HepG2 (cell line): ENCODE results near the gene ZDHHC19. TPM values are rescaled to one million over a fixed set of nuclear protein-coding genes. Genes with fewer than 3 reads are reported as not detected.
"Not testable (repeated sequence)": the region's sequence is repeated elsewhere in the genome, so short reads cannot be mapped to it uniquely, and the experiment has no call there.

ENCODE experiments used
- ATAC-seq: fragments of 200-7000 bp; cut with Tn5 transposase; 3 replicates; pipeline ENCODE4 v1.9.1; 2020; ENCODE audit warnings: mild to moderate bottlenecking, moderate library complexity
- BruUV-seq: library from RNA; stranded (reverse); fragments of 400-500 nt; replicated peaks from 2 replicates; lab custom pipeline; 2021; lab: Mats Ljungman, UMichigan
- CTCF ChIA-PET: fragments of 300-600 bp; formaldehyde crosslinking; extraction: SDS; loops from one replicate; lab custom pipeline; 2021; ENCODE audit warnings: low total read pairs, inconsistent platforms, low intra/inter-chr PET ratio; lab: Yijun Ruan, JAX
- POLR2A ChIA-PET: fragments of 350-600 bp; sonication (Branson Sonifier 250); formaldehyde crosslinking; loops from one replicate; lab custom pipeline; 2020; ENCODE audit warnings: antibody characterized with exemption, inconsistent platforms; lab: Yijun Ruan, JAX
- DNase-seq: peaks from one replicate; pipeline ENCODE4 v3.0.0-alpha.2; 2015; ENCODE audit warnings: low spot score
- FAIRE-seq: peaks from 3 replicates; lab custom pipeline; 2011; peaks lifted over from hg19 to GRCh38; lab: Jason Lieb, UNC
- H2AFZ ChIP-seq: one replicate; pipeline ENCODE4 v1.6.1; 2011; ENCODE audit warnings: low read length, inconsistent platforms
- H3K27ac ChIP-seq: fragments of 300-600 bp; 3 replicates; pipeline ENCODE4 v1.8.0; 2011; ENCODE audit warnings: mixed run types, mild to moderate bottlenecking, mixed read lengths, low read length, inconsistent platforms; ENCODE audit not compliant: insufficient read depth; ENCODE audit errors: extremely low read length
- H3K27me3 ChIP-seq, 2 experiments: fragments of 200-600 bp in 1 of 2; 2 replicates in 1 of 2; 3 replicates in 1 of 2; pipeline versions ENCODE4 v1.6.0 to v1.8.0; 2011; ENCODE audit warnings: low read length in 2 of 2, mild to moderate bottlenecking in 2 of 2, moderate library complexity in 2 of 2, inconsistent platforms in 1 of 2; ENCODE audit not compliant: insufficient read depth in 2 of 2, control insufficient read depth in 1 of 2
- H3K36me3 ChIP-seq, 2 experiments: fragments of 200-600 bp in 1 of 2; replicated peaks in 1 of 2; 2 replicates in 1 of 2; 3 replicates in 1 of 2; pipeline versions ENCODE4 v1.5.1 to v1.8.0; 2011; ENCODE audit warnings: low read length in 2 of 2, inconsistent platforms in 1 of 2; ENCODE audit not compliant: insufficient read depth in 2 of 2, control insufficient read depth in 1 of 2
- H3K4me1 ChIP-seq: 2 replicates; pipeline ENCODE4 v1.5.1; 2012; ENCODE audit warnings: low read length, inconsistent platforms; ENCODE audit not compliant: insufficient read depth
- H3K4me2 ChIP-seq: 2 replicates; pipeline ENCODE4 v1.6.0; 2011; ENCODE audit warnings: low read depth, low read length, inconsistent platforms
- H3K4me3 ChIP-seq, 3 experiments: fragments of 200-600 bp in 1 of 3; sonication (generic), shearing (Covaris generic) in 1 of 3; replicated peaks in 1 of 3; 2 replicates each; pipeline ENCODE4 v1.5.1; 2011 to 2016; ENCODE audit warnings: low read length in 3 of 3, inconsistent platforms in 2 of 3, low read depth in 2 of 3, mild to moderate bottlenecking in 2 of 3, control low read depth in 1 of 3, mixed read lengths in 1 of 3; ENCODE audit not compliant: insufficient read depth in 1 of 3
- H3K79me2 ChIP-seq: one replicate; pipeline ENCODE4 v1.6.1; 2011; ENCODE audit warnings: low read length, inconsistent platforms; ENCODE audit not compliant: insufficient read depth
- H3K9ac ChIP-seq: 2 replicates; pipeline ENCODE4 v1.6.0; 2011; ENCODE audit warnings: mild to moderate bottlenecking, low read depth, low read length, inconsistent platforms; ENCODE audit not compliant: insufficient read depth
- H3K9me3 ChIP-seq: 2 replicates; pipeline ENCODE4 v1.5.1; 2012; ENCODE audit warnings: mild to moderate bottlenecking, low read length
- H4K20me1 ChIP-seq: 2 replicates; pipeline ENCODE4 v1.6.0; 2011; ENCODE audit warnings: inconsistent platforms, mild to moderate bottlenecking, low read length, moderate library complexity; ENCODE audit not compliant: insufficient read depth
- NCOA1 ChIP-seq: sonication (generic); formaldehyde crosslinking; IDR thresholded peaks from 2 replicates; pipeline ENCODE4 v1.9.0; 2021; ENCODE audit warnings: missing genetic modification reagents
- NKX3-1 ChIP-seq: sonication (generic); formaldehyde crosslinking; IDR thresholded peaks from 2 replicates; pipeline ENCODE4 v1.5.0; 2020; ENCODE audit warnings: missing genetic modification reagents
- NR2C2 ChIP-seq: sonication (generic); formaldehyde crosslinking; IDR thresholded peaks from 2 replicates; pipeline ENCODE4 v1.4.0; 2020; ENCODE audit warnings: missing genetic modification reagents, mild to moderate bottlenecking, moderate library complexity, borderline replicate concordance
- TCF7 ChIP-seq: sonication (generic); IDR thresholded peaks from 2 replicates; pipeline ENCODE4 v1.6.1; 2016; ENCODE audit warnings: antibody characterized with exemption, low read depth
- ZEB1 ChIP-seq: IDR thresholded peaks from 2 replicates; pipeline ENCODE4 v1.6.1; 2012; ENCODE audit warnings: mild to moderate bottlenecking, low read depth, inconsistent platforms; ENCODE audit not compliant: insufficient replicate concordance
- WGBS: methylation state at CpG from one replicate; pipeline ENCODE4 v1.1.6; 2017; ENCODE audit warnings: low lambda C conversion rate; 5-methylcytosine and 5-hydroxymethylcytosine counted together
- in situ Hi-C: cut with HindIII; loops from 2 replicates; pipeline ENCODE4 v1.10.0; 2017; ENCODE audit warnings: low pct_unique_long_range_greater_than_20kb; ENCODE audit not compliant: extremely low pct_ligation_motif_present
- intact Hi-C: fragments of 100-400 bp; cut with micrococcal nuclease; formaldehyde crosslinking; loops from one replicate; pipeline ENCODE4 v1.10.0; 2022; ENCODE audit not compliant: unreplicated experiment
- polyA plus RNA-seq, 8 experiments: library from polyadenylated mRNA; depleted of rRNA in 3 of 8; stranded (reverse) in 7 of 8; unstranded in 1 of 8; fragments of >200 nt; fragmentation: Illumina TruSeq in 4 of 8; extraction: Trizol in 4 of 8; gene quantifications; 2 replicates each; pipeline versions ENCODE4 v1.2.1 to v1.2.3, GENCODE V29; 2011 to 2016; ENCODE audit warnings: low read depth in 4 of 8, missing spikeins in 1 of 8, mixed read lengths in 1 of 8; ENCODE audit not compliant: insufficient read depth in 1 of 8
- total RNA-seq, 5 experiments: library from RNA; depleted of rRNA; stranded (reverse); fragments of >200 nt; fragmentation: Illumina TruSeq; extraction: Trizol; gene quantifications; 2 replicates each; pipeline ENCODE4 v1.2.3, GENCODE V29; 2016; ENCODE audit warnings: low read depth in 1 of 5
- TF ChIP-seq, protein P1 (sequence below): sonication (generic); formaldehyde crosslinking; IDR thresholded peaks from 2 replicates; pipeline ENCODE4 v1.8.0; 2022; ENCODE audit warnings: missing genetic modification reagents, mild to moderate bottlenecking, inconsistent platforms, borderline replicate concordance
- TF ChIP-seq, protein P2 (sequence below): sonication (generic); formaldehyde crosslinking; conservative IDR thresholded peaks from 2 replicates; pipeline ENCODE4 v1.4.0; 2020; ENCODE audit warnings: missing genetic modification reagents
- TF ChIP-seq, protein P3 (sequence below): sonication (generic); formaldehyde crosslinking; IDR thresholded peaks from 2 replicates; pipeline ENCODE4 v1.5.0; 2020; ENCODE audit warnings: mild to moderate bottlenecking, missing genetic modification reagents, moderate library complexity

ZDHHC19 gene
- total and polyA plus RNA-seq, 2 of the 13 experiments (the other 11 are each of a cell fraction or from before 2014, with no cell fraction given): 0.22 to 0.53 TPM

DNA sequence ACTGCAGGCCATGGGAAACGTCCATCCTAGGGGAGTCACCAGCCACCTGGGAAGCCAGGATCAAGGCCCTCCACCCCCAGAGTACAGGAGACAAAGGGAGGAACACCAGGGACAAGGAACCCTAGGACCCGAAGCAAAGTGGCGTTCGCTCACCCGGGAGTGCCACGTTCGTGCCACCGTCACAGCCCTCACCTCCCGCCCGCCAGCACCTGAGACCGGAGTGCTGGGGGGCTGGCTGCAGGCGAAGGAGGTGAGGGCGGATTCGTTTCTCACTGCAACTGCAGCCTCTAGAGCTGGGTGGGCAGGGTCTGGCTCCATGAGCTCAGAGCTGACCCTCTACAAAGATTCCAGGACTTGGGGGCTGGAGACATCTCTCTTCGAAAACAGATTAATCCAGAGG, 26.3 kb downstream of the ZDHHC19 start:
- BruUV-seq: no TSS peak
- Histone ChIP-seq H3K4me1 (peaks cover 14% of the 10 kb centered on the region), H3K4me3 (no peak overlapping the region), H3K27ac (no peak overlapping the region), H4K20me1 (no peaks in the 10 kb centered on the region), H3K27me3 (peaks cover 3 to 12% of the 10 kb centered on the region in 2 experiments; a peak in 3 of 5 replicates), H3K4me2 (no peak overlapping the region), H3K9ac (no peak overlapping the region), H3K36me3 (no peaks in the 10 kb centered on the region), H3K9me3 (no peaks in the 10 kb centered on the region), H2AFZ (no peak overlapping the region), H3K79me2 (no peaks in the 10 kb centered on the region)
- TF ChIP-seq NKX3-1 (CRISPR knock-in tag) (no peak), TCF7 (no peak), ZEB1 (no peak), NR2C2 (no peak), NCOA1 (CRISPR knock-in tag) (no peak)
- TF ChIP-seq, protein P1, sequence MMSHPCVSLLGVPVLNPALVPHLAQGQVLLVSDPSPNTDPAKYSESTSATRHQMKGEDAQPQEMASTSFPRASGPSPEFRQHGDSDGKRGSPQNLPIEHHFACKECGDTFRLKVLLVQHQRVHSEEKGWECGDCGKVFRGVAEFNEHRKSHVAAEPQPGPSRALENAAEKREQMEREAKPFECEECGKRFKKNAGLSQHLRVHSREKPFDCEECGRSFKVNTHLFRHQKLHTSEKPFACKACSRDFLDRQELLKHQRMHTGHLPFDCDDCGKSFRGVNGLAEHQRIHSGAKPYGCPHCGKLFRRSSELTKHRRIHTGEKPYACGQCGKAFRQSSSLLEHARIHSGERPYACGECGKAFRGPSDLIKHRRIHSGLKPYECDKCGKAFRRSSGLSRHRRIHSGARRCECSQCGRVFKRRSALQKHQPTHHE (CRISPR knock-in tag): no peak
- TF ChIP-seq, protein P2, sequence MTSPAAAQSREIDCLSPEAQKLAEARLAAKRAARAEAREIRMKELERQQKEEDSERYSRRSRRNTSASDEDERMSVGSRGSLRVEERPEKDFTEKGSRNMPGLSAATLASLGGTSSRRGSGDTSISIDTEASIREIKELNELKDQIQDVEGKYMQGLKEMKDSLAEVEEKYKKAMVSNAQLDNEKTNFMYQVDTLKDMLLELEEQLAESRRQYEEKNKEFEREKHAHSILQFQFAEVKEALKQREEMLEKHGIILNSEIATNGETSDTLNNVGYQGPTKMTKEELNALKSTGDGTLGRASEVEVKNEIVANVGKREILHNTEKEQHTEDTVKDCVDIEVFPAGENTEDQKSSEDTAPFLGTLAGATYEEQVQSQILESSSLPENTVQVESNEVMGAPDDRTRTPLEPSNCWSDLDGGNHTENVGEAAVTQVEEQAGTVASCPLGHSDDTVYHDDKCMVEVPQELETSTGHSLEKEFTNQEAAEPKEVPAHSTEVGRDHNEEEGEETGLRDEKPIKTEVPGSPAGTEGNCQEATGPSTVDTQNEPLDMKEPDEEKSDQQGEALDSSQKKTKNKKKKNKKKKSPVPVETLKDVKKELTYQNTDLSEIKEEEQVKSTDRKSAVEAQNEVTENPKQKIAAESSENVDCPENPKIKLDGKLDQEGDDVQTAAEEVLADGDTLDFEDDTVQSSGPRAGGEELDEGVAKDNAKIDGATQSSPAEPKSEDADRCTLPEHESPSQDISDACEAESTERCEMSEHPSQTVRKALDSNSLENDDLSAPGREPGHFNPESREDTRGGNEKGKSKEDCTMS (CRISPR knock-in tag): no peak
- TF ChIP-seq, protein P3, sequence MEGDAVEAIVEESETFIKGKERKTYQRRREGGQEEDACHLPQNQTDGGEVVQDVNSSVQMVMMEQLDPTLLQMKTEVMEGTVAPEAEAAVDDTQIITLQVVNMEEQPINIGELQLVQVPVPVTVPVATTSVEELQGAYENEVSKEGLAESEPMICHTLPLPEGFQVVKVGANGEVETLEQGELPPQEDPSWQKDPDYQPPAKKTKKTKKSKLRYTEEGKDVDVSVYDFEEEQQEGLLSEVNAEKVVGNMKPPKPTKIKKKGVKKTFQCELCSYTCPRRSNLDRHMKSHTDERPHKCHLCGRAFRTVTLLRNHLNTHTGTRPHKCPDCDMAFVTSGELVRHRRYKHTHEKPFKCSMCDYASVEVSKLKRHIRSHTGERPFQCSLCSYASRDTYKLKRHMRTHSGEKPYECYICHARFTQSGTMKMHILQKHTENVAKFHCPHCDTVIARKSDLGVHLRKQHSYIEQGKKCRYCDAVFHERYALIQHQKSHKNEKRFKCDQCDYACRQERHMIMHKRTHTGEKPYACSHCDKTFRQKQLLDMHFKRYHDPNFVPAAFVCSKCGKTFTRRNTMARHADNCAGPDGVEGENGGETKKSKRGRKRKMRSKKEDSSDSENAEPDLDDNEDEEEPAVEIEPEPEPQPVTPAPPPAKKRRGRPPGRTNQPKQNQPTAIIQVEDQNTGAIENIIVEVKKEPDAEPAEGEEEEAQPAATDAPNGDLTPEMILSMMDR: no peak
- in situ Hi-C loops (no loop called here), intact Hi-C loops (no loop called here)
- no peak for DNase-seq
- WGBS: 62% methylated on average over 7 of the region's 15 CpGs
- CTCF ChIA-PET: no interaction called here
- POLR2A ChIA-PET: no interaction called here
- no peak for FAIRE-seq
- no peak for ATAC-seq

DNA sequence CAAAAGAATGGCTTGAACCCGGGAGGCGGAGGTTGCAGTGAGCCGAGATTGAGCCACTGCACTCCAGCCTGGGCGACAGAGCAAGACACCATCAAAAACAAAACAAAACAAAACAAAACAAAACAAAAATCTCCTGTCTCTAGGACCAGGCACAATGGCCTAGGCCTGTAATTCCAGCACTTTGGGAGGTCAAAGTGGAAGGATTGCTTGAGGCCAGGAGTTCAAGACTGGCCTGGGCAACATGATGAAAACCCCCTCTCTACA, 27.1 kb downstream of the ZDHHC19 start:
- BruUV-seq, FAIRE-seq, in situ Hi-C loops: not testable (repeated sequence)

More for the DNA sequence above, 27.1 kb downstream of the ZDHHC19 start:
- H3K79me2 ChIP-seq, H3K4me3 ChIP-seq, H2AFZ ChIP-seq, H3K36me3 ChIP-seq, CTCF ChIA-PET, H3K9me3 ChIP-seq, DNase-seq, H4K20me1 ChIP-seq, H3K9ac ChIP-seq, intact Hi-C loops, H3K27ac ChIP-seq, ATAC-seq, POLR2A ChIA-PET, H3K4me2 ChIP-seq: not testable (repeated sequence)
- Histone ChIP-seq H3K27me3 (peaks cover 3 to 20% of the 10 kb centered on the region in 2 experiments; a peak in 3 of 5 replicates), H3K4me1 (peaks cover 14% of the 10 kb centered on the region)
- WGBS: 36% methylated on average over 4 of the region's 4 CpGs
